Measurements from ENCODE around the gene DECR2. TPM values are rescaled to one million over a fixed set of nuclear protein-coding genes. Genes with fewer than 3 reads are reported as not detected.
A peak's percentile ranks its signal among the peaks of the same experiment; 100 is the strongest.

The DECR2 gene
- total RNA-seq, 2 donors from 2014 or later: 60.6 to 61.8 TPM

- ATAC-seq (no peak), DNase-seq (no peak)
- intact Hi-C loops (cut with DNase I, micrococcal nuclease): no loop called here
Observed at GRCh38 chr16:364595-365491, 36.8 kb upstream of the DECR2 start.

GRCh38 chr16:366476-366875, 35.2 kb upstream of the DECR2 start:
- intact Hi-C loops (cut with DNase I, micrococcal nuclease): no loop called here
- ATAC-seq: no peak
- DNase-seq: no peak

GRCh38 chr16:367333-367903, 34.3 kb upstream of the DECR2 start:
- ATAC-seq: no peak
- intact Hi-C loops (cut with DNase I, micrococcal nuclease): no loop called here
- DNase-seq: no peak

- no peak for ATAC-seq
- intact Hi-C loops (cut with DNase I, micrococcal nuclease): no loop called here
- no peak for DNase-seq
Observed at GRCh38 chr16:368388-369158, 33.1 kb upstream of the DECR2 start.

GRCh38 chr16:369275-369865, 32.3 kb upstream of the DECR2 start:
- intact Hi-C loops (cut with DNase I, micrococcal nuclease): no loop called here
- DNase-seq (no peak), ATAC-seq (no peak)

GRCh38 chr16:369866-370436, 31.7 kb upstream of the DECR2 start:
- intact Hi-C loops (cut with DNase I, micrococcal nuclease): no loop called here
- ATAC-seq: peak; percentile 55
- DNase-seq: no peak

- peak; percentile 92 for ATAC-seq
- intact Hi-C loops (cut with DNase I, micrococcal nuclease): no loop called here
- DNase-seq: peak; percentile 95 to 96
Observed at GRCh38 chr16:370443-370842, 31.2 kb upstream of the DECR2 start, which contains the start of gene MRPL28. MRPL28 (minus strand) TSS chr16:370538; CDS start chr16:370218, 320 bp downstream.

- peak in 1 of 2 donors; percentile 19 for DNase-seq
- intact Hi-C loops (cut with DNase I, micrococcal nuclease): no loop called here
- peak; percentile 20 for ATAC-seq
Observed at GRCh38 chr16:370979-371514, 30.6 kb upstream of the DECR2 start.

GRCh38 chr16:371515-372301, 30.0 kb upstream of the DECR2 start:
- ATAC-seq: no peak
- intact Hi-C loops (cut with DNase I, micrococcal nuclease): no loop called here
- peak in 1 of 2 donors; percentile 26 for DNase-seq

- ATAC-seq (no peak), DNase-seq (no peak)
- intact Hi-C loops (cut with DNase I, micrococcal nuclease): no loop called here
Observed at GRCh38 chr16:372302-372983, 29.2 kb upstream of the DECR2 start.

GRCh38 chr16:373020-373598, 28.6 kb upstream of the DECR2 start:
- DNase-seq (no peak), ATAC-seq (no peak)
- intact Hi-C loops (cut with DNase I, micrococcal nuclease): no loop called here

GRCh38 chr16:373848-374615, 27.7 kb upstream of the DECR2 start:
- DNase-seq (no peak), ATAC-seq (no peak)
- intact Hi-C loops (cut with DNase I, micrococcal nuclease): no loop called here

- no peak for DNase-seq
- intact Hi-C loops (cut with DNase I, micrococcal nuclease): no loop called here
- ATAC-seq: no peak
Observed at GRCh38 chr16:374616-374926, 27.1 kb upstream of the DECR2 start.

- ATAC-seq: no peak
- no peak for DNase-seq
- intact Hi-C loops (cut with DNase I, micrococcal nuclease): no loop called here
Observed at GRCh38 chr16:375212-375611, 26.5 kb upstream of the DECR2 start.

GRCh38 chr16:375927-376816, 25.5 kb upstream of the DECR2 start:
- intact Hi-C loops (cut with DNase I, micrococcal nuclease): no loop called here
- ATAC-seq: no peak
- no peak for DNase-seq
